ENCODE results near the gene CACHD1.
"Not testable (repeated sequence)": the region's sequence is repeated elsewhere in the genome, so short reads cannot be mapped to it uniquely, and the experiment has no call there.

Gene CACHD1

DNA sequence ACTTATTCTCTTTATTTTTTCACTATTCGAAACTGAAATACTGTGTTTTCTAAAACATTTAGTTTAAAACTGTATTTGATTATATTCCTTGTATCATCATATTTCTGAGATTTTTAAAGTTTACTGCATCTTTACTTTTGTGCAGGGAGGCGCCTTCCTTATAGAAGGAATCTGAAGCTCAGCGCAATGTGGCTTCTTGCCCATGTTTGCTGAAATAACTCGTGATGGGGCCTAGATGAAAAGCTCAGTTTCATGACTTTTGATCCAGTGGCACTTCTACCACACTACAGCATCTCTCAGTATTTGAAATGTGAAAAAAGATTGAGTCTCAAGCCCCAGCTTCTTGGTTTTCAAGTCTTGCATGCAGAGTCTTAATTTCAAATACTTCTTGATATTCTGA lies 28.4 kb downstream of the CACHD1 start:
- no peak for DNase-seq

DNA sequence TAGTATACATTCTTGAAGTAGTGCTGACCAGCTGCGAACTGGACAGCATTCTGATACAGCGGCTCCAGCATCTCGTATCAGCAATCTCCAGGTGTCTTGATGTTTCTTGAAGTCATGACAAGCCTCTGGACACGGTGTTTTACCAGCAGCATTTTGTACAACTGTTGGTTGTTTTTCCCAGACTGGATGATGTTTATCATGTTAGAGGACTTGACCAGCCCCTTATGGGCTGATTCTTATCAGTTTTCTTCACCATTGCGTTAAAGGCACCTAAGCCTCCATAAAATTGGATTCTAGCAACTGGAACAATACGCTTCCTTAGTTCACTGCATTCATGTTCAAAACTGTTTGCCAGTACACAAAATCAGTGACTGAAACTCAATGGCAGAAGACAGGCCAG lies 29.1 kb downstream of the CACHD1 start:
- no peak for DNase-seq

GRCh38 chr1:64499966-64500365 lies 30.0 kb downstream of the CACHD1 start:
- DNase-seq, result no peak

DNA sequence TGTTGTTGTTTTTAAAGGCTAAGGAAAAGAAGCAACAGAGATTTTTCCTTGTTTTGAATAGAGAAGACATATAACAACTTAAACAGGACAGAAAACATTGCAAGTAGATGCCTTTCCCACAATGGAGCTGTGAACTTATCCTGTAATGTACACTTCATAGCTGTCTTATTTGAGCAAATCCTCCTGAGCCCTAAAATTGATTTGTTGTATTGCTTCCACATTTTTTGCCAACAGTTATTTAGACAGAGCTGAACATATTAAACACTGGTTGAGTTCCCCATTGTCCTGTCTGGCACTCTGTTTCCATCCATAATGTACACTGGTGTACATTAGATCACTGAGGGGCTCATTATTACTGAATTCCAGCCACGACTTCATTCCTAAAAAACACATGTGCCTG lies 32.2 kb downstream of the CACHD1 start:
- no peak for DNase-seq

DNA sequence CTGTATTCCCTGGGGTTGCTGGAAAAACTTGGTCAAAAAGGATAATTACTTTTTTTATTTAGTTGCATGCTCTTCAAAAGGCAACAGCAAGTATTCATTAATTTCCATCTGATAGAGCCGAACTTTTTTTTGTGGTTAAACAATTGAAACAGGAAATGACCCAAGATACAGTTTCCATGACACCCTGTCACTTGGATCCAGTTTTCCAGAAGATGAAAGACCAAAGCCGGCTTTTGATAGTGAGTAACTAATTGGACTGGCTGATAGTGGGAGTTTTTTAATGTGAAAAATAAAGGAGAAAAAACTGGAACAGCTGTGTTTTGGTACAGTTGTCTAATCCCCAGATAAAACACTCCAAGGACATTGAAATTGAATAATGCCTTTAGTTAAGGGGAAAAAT lies 33.0 kb downstream of the CACHD1 start:
- DNase-seq, result no peak

DNA sequence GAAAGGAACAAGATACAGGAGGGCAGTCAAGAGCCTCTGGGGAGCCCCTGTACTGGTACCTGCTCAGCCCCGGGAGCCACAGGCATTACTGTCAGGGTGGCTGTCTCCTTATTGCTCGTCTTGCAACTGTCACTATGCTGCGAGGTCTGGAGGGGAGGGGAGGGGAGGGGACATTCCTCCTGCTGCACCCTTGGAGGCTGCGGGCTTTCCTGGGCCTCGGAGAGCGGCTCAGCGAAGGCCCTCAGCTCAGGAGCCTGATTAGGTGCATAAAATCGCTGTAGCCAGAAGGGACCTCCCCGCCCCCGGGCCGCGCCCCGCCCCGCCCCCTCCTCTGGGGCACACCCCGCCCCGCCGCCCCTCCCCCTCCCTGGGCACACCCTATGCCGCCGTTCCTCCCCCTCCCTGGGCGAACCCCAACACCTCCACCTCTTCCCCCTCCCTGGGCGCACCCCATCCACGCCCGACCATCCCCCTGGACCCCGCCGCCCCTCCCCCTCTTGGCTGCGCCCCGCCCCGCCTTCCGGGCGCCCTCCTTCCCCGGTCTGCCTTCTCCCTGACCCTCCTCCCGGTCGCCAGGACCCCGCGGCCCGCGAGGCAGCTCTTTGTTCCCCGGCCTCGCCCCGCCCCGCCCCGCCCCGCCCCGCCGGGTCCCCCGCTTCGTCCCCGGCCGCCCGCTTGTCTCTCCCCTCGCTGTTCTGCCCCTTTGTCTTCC lies 35.5 kb downstream of the CACHD1 start:
- DNase-seq, result peak; percentile 60 to 64

DNA sequence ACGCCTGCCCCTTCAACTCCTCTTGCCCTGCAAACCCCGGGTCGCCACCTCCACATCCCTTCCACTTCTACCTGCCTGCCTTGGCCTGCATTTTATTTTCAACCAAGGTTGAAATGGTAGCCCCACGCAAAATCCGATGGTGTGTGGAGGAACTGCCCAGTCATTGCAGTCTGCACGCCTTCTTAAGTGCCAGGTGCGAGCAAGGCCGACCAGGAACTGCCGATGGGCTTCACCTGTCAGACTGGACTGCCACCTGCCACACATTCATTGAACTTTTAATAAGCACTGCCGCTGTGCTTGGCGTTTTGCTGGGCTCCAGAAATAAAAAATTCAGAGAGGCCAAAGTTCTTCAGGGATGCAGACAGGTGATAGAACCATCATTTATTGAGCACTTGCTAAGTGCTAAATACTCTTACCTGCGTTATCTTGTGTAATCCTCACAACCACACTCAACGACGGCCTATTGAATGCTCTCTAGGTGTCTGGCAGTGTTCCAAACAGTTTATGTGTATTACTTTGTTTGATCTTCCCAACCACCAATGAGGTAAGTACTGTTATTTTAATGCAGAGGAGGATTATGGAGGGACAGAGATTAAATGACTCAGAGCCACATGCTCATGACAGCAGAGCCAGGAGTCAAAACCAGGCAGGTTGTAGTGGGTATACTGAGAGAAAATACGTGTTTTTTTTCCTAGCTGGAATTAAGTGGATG lies 36.2 kb downstream of the CACHD1 start:
- DNase-seq, result peak in 1 of 2 experiments; percentile 47

DNA sequence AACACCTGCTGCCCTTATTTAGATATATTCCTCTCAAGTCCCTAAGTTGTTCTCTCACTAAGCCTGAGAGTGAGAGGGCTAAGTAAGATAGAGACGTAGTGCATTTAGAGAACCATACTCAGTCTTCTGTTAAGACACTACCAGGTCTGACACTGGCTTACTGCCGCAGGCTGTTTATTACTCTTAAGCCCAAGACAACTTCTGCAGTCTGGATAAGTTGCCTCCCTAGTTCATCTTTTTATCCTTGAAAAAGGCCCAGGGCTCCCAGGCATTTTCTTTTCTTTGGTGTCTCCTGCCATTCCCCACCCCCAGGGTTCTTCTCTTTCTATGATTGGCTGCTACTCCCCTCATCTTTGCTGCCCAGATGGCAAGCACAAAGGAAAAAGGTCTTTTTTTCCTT lies 38.7 kb downstream of the CACHD1 start:
- DNase-seq, result no peak

DNA sequence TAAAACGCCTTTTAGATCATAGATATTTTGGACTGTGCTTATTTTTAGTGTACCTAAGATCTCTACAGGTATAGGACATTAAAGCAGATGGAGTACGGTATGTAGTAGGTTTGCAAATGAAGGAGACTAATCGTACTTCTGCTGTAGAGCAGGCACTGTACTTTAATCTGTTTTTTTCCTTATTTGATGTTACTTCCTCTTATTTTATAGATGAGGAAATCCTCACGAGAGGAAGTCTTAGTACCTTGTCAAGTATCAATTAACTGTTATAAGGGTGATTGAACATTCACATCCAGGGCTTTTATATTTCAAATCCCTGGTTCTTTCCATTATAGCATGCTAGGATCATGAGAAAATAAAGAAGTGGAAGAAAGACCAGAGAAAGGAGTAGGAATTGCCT lies 41.1 kb downstream of the CACHD1 start:
- DNase-seq, result no peak

GRCh38 chr1:64512206-64512605 lies 42.3 kb downstream of the CACHD1 start:
- not testable (repeated sequence) for DNase-seq

DNA sequence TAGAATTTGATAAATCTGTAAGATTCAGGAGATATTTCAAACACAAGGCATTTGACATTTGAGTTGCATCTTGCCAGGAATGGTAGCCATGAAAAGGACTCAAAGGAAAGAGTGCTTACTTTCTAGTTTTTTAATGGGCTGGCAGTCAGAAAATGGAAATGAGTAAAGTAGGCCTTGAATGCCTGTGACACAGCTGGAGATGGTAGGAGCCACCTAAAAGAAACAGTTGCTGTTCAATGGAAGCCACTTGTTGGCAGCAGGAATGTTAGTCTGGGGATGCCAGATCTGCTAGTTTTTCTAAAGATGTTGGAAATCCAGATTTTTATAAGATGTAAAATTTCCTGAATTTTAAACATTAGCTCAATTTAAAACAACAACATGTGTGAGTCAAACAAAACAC lies 43.6 kb downstream of the CACHD1 start:
- no peak for DNase-seq

DNA sequence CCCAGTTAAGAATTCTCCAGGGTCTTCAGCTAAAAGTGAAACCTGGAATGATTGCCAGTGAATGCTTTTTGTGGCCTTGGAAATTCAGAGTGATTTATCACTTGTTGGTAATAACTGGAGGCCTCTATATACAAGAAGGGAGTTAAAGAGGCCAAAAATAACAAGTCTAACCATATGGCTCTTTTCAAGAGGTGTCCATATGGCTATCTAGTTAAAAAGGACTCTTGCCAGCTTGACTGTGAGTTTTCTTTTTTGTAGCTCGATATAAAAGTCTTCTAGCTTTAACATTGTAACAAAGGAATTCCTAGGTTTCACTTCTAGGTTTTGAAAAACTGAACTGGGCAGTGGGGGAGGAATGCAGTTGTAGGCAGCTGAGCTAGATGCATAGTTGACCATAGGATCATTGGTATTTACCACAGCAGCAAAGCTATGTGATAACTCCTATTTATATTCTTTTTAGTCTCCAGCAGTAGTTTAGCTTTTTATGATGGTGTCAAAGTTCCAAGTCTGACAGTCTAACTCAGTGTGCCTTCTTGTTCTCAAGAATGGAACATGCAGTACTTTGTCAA lies 44.4 kb downstream of the CACHD1 start:
- DNase-seq, result no peak

- no peak for DNase-seq
These were observed 45.5 kb downstream of the CACHD1 start for GRCh38 chr1:64515427-64515826.

DNA sequence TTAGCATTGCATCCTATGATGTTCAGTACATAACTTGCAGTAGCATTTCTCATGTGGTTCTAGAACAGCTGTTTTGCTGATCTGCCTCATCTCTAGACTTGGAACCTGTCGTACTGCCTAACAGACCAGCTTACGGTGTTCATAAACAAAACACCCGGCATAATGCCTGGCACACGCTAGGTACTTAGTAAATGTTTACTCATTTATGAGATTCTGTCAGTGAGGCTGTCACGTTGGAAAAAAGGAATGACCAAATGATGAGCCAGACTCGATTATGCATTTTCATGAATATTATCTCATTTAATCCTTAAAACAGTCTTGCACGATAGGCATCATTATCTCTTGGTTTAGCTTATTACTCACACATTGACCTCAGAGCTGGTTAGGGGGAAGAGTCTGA lies 46.4 kb downstream of the CACHD1 start:
- DNase-seq, result no peak

- no peak for DNase-seq
These were observed 47.1 kb downstream of the CACHD1 start for GRCh38 chr1:64516803-64517568.

DNA sequence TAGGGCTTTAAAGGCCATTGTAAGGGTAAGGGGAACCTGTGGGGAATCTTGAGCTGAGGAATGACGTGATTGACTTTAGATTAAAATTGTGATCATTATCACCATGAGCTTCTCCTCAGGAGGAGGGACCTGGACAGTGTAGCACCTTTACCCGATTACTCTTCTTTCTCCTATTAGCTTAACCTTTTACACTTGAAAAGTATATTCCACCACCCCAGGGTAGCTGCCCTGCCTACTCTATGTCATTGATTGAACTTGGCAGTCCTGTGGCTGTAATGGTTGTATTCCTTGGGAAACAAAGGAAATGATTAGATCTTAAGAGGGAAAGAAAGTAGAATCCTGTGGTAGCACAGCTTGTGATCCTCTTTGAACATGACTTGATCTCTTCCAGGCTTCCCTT lies 47.7 kb downstream of the CACHD1 start:
- DNase-seq, result no peak

- DNase-seq, result no peak
These were observed 49.0 kb downstream of the CACHD1 start for GRCh38 chr1:64518692-64519481.

- DNase-seq, result no peak
These were observed 50.0 kb downstream of the CACHD1 start for GRCh38 chr1:64519901-64520300.

- no peak for DNase-seq
These were observed 52.8 kb downstream of the CACHD1 start for GRCh38 chr1:64522740-64523139.

GRCh38 chr1:64523413-64524337 lies 53.7 kb downstream of the CACHD1 start:
- no peak for DNase-seq

GRCh38 chr1:64524614-64525013 lies 54.7 kb downstream of the CACHD1 start:
- no peak for DNase-seq
